HepG2 (cell line): ENCODE data around the gene SOAT1. TPM values are rescaled to one million over a fixed set of nuclear protein-coding genes. Genes with fewer than 3 reads are reported as not detected.

Experiments used
- ARNT2 ChIP-seq: sonication (generic); formaldehyde crosslinking; IDR thresholded peaks from 2 replicates; pipeline ENCODE4 v1.8.0; 2022; ENCODE audit warnings: mild to moderate bottlenecking, low read depth, missing genetic modification reagents, moderate library complexity
- CBX5 ChIP-seq: sonication (generic); formaldehyde crosslinking; IDR thresholded peaks from 2 replicates; pipeline ENCODE4 v1.4.0; 2020; ENCODE audit warnings: missing genetic modification reagents, borderline replicate concordance
- CHD2 ChIP-seq: IDR thresholded peaks from 2 replicates; pipeline ENCODE4 v1.6.1; 2011; ENCODE audit warnings: low read depth, low read length, improper control_type of control experiment
- KAT7 ChIP-seq: IDR thresholded peaks from 2 replicates; pipeline ENCODE4 v1.6.1; 2018; ENCODE audit warnings: borderline replicate concordance, missing compliant biosample characterization
- MEIS2 ChIP-seq: sonication (generic); formaldehyde crosslinking; IDR thresholded peaks from 2 replicates; pipeline ENCODE4 v1.9.0; 2021; ENCODE audit warnings: mild to moderate bottlenecking, missing genetic modification reagents
- PHF20 ChIP-seq: sonication (generic); formaldehyde crosslinking; IDR thresholded peaks from 2 replicates; pipeline ENCODE4 v1.5.0; 2020; ENCODE audit warnings: mild to moderate bottlenecking, missing genetic modification reagents
- RAD51 ChIP-seq: fragments of 450-650 bp; IDR thresholded peaks from 2 replicates; pipeline ENCODE4 v1.6.1; 2016; ENCODE audit warnings: borderline replicate concordance
- RARA ChIP-seq: IDR thresholded peaks from 2 replicates; pipeline ENCODE4 v1.6.1; 2016; ENCODE audit warnings: missing genetic modification reagents, missing compliant biosample characterization
- RARG ChIP-seq: sonication (generic); formaldehyde crosslinking; IDR thresholded peaks from 2 replicates; pipeline ENCODE4 v1.4.0; 2020; ENCODE audit warnings: low read depth, mild to moderate bottlenecking, missing genetic modification reagents
- SALL1 ChIP-seq: sonication (generic); formaldehyde crosslinking; IDR thresholded peaks from 2 replicates; pipeline ENCODE4 v1.8.0; 2022; ENCODE audit warnings: mild to moderate bottlenecking, missing genetic modification reagents
- ZBTB7A ChIP-seq: sonication (generic); formaldehyde crosslinking; IDR thresholded peaks from 2 replicates; pipeline ENCODE4 v1.8.0; 2022; ENCODE audit warnings: mild to moderate bottlenecking, missing genetic modification reagents
- ZBTB8A ChIP-seq: sonication (generic); formaldehyde crosslinking; IDR thresholded peaks from 2 replicates; pipeline ENCODE4 v1.4.0; 2020; ENCODE audit warnings: mild to moderate bottlenecking, low read depth, missing genetic modification reagents, borderline replicate concordance
- ZC3H13 ChIP-seq: sonication (generic); formaldehyde crosslinking; IDR thresholded peaks from 2 replicates; pipeline ENCODE4 v1.8.1; 2023; ENCODE audit warnings: mild to moderate bottlenecking, missing genetic modification reagents, moderate library complexity
- ZFYVE20 ChIP-seq: sonication (generic); formaldehyde crosslinking; IDR thresholded peaks from 2 replicates; pipeline ENCODE4 v1.8.0; 2023; ENCODE audit warnings: low read depth, mild to moderate bottlenecking, moderate library complexity, missing genetic modification reagents, borderline replicate concordance
- polyA plus RNA-seq, 8 experiments: library from polyadenylated mRNA; depleted of rRNA in 3 of 8; stranded (reverse) in 7 of 8; unstranded in 1 of 8; fragments of >200 nt; fragmentation: Illumina TruSeq in 4 of 8; extraction: Trizol in 4 of 8; gene quantifications; 2 replicates each; pipeline versions ENCODE4 v1.2.1 to v1.2.3, GENCODE V29; 2011 to 2016; ENCODE audit warnings: low read depth in 4 of 8, missing spikeins in 1 of 8, mixed read lengths in 1 of 8; ENCODE audit not compliant: insufficient read depth in 1 of 8
- total RNA-seq, 5 experiments: library from RNA; depleted of rRNA; stranded (reverse); fragments of >200 nt; fragmentation: Illumina TruSeq; extraction: Trizol; gene quantifications; 2 replicates each; pipeline ENCODE4 v1.2.3, GENCODE V29; 2016; ENCODE audit warnings: low read depth in 1 of 5
- TF ChIP-seq, protein P1 (sequence below): sonication (generic); formaldehyde crosslinking; IDR thresholded peaks from 2 replicates; pipeline ENCODE4 v1.4.0; 2020; ENCODE audit warnings: mild to moderate bottlenecking, missing genetic modification reagents, borderline replicate concordance
- TF ChIP-seq, protein P2 (sequence below): sonication (generic); formaldehyde crosslinking; IDR thresholded peaks from 2 replicates; pipeline ENCODE4 v1.8.0; 2022; ENCODE audit warnings: missing genetic modification reagents, mild to moderate bottlenecking, inconsistent platforms, borderline replicate concordance
- TF ChIP-seq, protein P3 (sequence below): sonication (generic); formaldehyde crosslinking; IDR thresholded peaks from 2 replicates; pipeline ENCODE4 v1.4.0; 2020; ENCODE audit warnings: mild to moderate bottlenecking, missing genetic modification reagents

SOAT1 gene
- total and polyA plus RNA-seq, 2 of the 13 experiments (the other 11 are each of a cell fraction or from before 2014, with no cell fraction given): 22.3 to 52.0 TPM

DNA sequence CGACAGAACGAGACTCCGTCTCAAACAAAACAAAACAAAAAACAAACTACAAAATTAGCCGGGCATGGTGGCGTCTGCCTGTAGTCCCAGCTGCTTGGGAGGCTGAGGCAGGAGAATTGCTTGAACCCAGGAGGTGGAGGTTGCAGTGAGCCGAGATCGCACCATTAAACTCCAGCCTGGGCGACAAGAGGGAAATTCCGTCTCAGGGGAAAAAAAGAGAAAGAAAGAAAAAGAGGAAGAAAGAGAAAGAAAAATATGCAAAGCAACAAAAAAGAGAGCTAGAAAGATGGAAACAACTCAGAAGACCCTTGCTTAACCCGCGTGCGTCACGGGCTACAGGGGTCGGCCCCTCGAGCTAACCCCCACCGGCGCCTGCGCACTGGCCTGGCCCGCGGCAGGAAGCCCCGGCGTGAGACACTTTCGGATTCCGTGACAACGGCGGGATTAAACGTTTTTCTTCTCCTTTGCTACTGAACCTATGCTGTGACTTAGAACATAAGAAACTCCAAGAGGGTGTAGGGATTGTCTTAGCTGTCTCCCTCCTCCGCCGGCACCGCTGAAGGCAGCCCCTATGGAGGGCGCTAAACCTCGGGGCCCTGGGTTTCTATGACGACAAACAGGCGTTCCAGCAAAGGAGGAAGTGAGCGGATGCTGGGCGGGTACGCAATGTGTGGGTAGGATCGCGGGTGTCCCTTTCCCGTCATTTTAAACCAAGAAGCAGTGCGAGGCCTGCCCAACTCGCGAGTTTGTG lies 71.9 kb downstream of the SOAT1 start, which contains the start of gene AXDND1 (continued):
- TF ChIP-seq ARNT2 (CRISPR knock-in tag) (0 out of 2 replicates have a peak, but pooled peaks have one; percentile 36), SALL1 (peak; percentile 77; the same call in 1 of the 2 replicates), PHF20 (CRISPR knock-in tag) (peak; percentile 78), ZC3H13 (CRISPR knock-in tag) (no peak), CHD2 (0 out of 2 replicates have a peak, but pooled peaks have one; percentile 9), RARG (CRISPR knock-in tag) (no peak), RAD51 (no peak), ZFYVE20 (no peak), RARA (CRISPR knock-in tag) (no peak; the same call in 1 of the 2 replicates), MEIS2 (no peak), ZBTB7A (CRISPR knock-in tag) (no peak), KAT7 (CRISPR knock-in tag) (no peak), CBX5 (no peak), ZBTB8A (CRISPR knock-in tag) (no peak)
- TF ChIP-seq, protein P1, sequence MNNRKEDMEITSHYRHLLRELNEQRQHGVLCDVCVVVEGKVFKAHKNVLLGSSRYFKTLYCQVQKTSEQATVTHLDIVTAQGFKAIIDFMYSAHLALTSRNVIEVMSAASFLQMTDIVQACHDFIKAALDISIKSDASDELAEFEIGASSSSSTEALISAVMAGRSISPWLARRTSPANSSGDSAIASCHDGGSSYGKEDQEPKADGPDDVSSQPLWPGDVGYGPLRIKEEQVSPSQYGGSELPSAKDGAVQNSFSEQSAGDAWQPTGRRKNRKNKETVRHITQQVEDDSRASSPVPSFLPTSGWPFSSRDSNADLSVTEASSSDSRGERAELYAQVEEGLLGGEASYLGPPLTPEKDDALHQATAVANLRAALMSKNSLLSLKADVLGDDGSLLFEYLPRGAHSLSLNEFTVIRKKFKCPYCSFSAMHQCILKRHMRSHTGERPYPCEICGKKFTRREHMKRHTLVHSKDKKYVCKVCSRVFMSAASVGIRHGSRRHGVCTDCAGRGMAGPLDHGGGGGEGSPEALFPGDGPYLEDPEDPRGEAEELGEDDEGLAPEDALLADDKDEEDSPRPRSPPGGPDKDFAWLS (CRISPR knock-in tag): no peak
- TF ChIP-seq, protein P2, sequence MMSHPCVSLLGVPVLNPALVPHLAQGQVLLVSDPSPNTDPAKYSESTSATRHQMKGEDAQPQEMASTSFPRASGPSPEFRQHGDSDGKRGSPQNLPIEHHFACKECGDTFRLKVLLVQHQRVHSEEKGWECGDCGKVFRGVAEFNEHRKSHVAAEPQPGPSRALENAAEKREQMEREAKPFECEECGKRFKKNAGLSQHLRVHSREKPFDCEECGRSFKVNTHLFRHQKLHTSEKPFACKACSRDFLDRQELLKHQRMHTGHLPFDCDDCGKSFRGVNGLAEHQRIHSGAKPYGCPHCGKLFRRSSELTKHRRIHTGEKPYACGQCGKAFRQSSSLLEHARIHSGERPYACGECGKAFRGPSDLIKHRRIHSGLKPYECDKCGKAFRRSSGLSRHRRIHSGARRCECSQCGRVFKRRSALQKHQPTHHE (CRISPR knock-in tag): no peak
- TF ChIP-seq, protein P3, sequence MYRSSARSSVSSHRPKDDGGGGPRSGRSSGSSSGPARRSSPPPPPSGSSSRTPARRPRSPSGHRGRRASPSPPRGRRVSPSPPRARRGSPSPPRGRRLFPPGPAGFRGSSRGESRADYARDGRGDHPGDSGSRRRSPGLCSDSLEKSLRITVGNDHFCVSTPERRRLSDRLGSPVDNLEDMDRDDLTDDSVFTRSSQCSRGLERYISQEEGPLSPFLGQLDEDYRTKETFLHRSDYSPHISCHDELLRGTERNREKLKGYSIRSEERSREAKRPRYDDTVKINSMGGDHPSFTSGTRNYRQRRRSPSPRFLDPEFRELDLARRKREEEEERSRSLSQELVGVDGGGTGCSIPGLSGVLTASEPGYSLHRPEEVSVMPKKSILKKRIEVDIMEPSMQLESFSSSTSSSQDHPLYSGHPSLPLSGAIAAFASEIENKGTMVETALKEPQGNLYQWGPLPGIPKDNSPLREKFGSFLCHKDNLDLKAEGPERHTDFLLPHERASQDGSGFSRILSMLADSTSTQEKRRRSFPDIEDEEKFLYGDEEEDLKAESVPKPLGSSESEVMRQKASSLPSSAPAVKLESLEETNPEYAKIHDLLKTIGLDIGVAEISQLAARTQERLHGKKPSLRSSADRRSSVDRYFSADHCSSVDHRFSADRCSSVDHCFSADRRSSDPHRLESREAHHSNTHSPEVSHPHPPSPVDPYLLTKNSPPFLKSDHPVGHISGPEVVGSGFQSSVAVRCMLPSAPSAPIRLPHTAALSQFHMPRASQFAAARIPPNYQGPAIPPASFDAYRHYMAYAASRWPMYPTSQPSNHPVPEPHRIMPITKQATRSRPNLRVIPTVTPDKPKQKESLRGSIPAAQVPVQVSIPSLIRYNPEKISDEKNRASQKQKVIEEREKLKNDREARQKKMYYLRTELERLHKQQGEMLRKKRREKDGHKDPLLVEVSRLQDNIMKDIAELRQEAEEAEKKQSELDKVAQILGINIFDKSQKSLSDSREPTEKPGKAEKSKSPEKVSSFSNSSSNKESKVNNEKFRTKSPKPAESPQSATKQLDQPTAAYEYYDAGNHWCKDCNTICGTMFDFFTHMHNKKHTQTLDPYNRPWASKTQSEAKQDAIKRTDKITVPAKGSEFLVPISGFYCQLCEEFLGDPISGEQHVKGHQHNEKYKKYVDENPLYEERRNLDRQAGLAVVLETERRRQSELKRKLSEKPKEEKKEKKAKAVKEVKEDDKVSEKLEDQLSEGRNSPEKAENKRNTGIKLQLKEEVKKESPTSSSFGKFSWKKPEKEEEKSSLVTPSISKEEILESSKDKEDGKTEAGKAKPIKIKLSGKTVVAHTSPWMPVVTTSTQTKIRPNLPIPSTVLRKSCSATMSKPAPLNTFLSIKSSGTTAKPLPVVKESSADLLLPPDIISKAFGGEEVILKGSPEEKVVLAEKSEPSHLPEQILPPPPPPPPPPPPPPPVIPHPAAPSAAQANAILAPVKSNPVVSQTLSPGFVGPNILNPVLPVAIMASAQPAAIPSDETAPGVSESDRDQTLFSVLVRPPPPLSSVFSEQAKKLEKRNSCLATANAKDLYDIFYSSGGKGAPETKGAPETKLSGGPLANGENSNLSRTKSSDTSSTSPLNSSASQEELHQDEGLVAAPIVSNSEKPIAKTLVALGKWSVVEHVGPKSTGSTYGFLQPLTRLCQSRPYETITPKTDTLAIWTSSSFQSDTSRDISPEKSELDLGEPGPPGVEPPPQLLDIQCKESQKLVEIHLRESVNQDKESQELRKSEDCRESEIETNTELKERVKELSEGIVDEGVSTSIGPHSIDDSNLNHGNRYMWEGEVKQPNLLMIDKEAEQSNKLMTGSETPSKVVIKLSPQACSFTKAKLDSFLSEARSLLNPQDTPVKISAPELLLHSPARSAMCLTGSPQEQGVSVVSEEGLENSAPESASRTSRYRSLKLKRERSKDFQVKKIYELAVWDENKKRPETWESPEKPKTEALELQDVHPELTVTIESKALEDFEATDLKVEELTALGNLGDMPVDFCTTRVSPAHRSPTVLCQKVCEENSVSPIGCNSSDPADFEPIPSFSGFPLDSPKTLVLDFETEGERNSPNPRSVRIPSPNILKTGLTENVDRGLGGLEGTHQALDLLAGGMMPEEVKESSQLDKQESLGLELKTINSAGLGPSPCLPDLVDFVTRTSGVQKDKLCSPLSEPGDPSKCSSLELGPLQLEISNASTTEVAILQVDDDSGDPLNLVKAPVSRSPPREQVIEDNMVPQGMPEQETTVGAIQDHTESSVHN (CRISPR knock-in tag): no peak
